Gastroesophageal sphincter (tissue), 3 donors: ENCODE data around the gene RALGAPA1.

Experiments used
- POLR2A ChIP-seq, 2 donors: fragments of 450-650 bp; IDR thresholded peaks; one replicate each; pipeline ENCODE4 v1.6.1; 2017; ENCODE audit warnings: antibody characterized with exemption in 2 of 2, mild to moderate bottlenecking in 2 of 2, moderate library complexity in 1 of 2
- POLR2AphosphoS5 ChIP-seq: sonication (generic); formaldehyde crosslinking; IDR thresholded peaks from one replicate; pipeline ENCODE4 v1.6.1; 2017; ENCODE audit warnings: antibody characterized with exemption
- TF ChIP-seq, protein P1 (sequence below), 4 experiments: fragments of 200-600 bp in 2 of 4; fragments of 450-650 bp in 2 of 4; sonication (generic) in 1 of 4; IDR thresholded peaks; one replicate each; pipeline ENCODE4 v1.5.1; 2017 to 2019; ENCODE audit warnings: antibody characterized with exemption in 4 of 4, mild to moderate bottlenecking in 2 of 4, moderate library complexity in 2 of 4

- TF ChIP-seq, protein P1, sequence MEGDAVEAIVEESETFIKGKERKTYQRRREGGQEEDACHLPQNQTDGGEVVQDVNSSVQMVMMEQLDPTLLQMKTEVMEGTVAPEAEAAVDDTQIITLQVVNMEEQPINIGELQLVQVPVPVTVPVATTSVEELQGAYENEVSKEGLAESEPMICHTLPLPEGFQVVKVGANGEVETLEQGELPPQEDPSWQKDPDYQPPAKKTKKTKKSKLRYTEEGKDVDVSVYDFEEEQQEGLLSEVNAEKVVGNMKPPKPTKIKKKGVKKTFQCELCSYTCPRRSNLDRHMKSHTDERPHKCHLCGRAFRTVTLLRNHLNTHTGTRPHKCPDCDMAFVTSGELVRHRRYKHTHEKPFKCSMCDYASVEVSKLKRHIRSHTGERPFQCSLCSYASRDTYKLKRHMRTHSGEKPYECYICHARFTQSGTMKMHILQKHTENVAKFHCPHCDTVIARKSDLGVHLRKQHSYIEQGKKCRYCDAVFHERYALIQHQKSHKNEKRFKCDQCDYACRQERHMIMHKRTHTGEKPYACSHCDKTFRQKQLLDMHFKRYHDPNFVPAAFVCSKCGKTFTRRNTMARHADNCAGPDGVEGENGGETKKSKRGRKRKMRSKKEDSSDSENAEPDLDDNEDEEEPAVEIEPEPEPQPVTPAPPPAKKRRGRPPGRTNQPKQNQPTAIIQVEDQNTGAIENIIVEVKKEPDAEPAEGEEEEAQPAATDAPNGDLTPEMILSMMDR (IDR thresholded peaks at IDR 0.05) = no peak
- TF ChIP-seq POLR2A (IDR thresholded peaks at IDR 0.05) = no peak
- no peak for TF ChIP-seq POLR2AphosphoS5
Measured at GRCh38 chr14:35826952-35827416, 17.9 kb upstream of the RALGAPA1 start.
